ENCODE measurements around the gene ARPP21.

DNA sequence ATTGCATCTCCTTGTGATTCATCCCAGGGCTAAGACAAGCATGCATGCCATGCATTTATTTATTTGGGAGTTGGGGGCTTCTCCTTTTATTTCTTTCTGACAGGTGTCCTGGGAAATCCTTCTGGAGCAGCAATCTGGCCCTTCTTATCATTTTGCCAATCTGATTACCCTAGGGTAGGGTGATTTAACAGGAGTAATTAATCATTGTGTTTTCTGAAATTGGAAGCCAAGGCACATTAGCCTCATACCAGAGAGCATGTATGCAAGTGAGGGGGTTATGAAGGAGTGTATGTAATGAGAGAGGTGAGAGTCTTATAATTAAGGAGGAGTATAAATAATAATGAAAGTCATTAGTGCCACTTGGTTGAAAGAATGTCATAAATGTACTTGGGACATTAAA, 37.4 kb upstream of the ARPP21 start:
- TF ChIP-seq EZH2 (IDR thresholded peaks at IDR 0.05; ENCODE audit: insufficient read depth, poor library complexity, severe bottlenecking) (no peak), EZH2phosphoT487 (IDR thresholded peaks at IDR 0.05; ENCODE audit: insufficient read depth, low read depth) (no peak)
